ENCODE measurements around the gene RFLNA.

DNA sequence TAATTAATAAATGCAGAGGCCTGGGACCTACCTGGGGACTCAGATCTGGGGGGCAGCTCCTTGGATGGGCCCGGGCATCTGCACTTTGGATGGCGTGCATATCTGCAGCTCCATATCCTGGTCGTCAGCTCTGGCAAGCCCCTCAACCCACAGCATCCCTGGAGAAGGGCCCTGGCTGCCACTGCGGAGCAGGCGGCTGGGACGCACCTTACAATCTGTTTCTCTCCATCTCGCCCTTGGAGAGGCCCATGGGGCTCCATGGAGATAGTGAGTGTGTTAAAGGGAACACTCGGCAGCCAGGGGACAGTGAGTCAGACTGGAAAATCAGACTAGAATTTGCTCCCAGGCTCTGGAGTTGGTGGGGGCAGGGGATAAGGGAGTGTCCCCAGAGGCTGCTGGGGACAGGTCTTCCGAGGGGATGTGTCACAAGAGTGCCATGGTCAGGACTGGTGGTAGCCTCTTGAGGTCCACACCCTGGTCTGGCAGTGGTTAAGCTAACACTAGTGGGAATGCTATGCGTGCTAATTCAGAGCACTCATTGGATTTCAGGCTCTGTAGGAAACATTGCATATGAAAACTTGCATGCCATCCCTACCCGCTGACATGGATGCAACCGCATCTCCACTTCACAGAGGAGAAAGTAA is 21.5 kb downstream of the RFLNA start:
- TF ChIP-seq, protein P1, sequence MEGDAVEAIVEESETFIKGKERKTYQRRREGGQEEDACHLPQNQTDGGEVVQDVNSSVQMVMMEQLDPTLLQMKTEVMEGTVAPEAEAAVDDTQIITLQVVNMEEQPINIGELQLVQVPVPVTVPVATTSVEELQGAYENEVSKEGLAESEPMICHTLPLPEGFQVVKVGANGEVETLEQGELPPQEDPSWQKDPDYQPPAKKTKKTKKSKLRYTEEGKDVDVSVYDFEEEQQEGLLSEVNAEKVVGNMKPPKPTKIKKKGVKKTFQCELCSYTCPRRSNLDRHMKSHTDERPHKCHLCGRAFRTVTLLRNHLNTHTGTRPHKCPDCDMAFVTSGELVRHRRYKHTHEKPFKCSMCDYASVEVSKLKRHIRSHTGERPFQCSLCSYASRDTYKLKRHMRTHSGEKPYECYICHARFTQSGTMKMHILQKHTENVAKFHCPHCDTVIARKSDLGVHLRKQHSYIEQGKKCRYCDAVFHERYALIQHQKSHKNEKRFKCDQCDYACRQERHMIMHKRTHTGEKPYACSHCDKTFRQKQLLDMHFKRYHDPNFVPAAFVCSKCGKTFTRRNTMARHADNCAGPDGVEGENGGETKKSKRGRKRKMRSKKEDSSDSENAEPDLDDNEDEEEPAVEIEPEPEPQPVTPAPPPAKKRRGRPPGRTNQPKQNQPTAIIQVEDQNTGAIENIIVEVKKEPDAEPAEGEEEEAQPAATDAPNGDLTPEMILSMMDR (IDR thresholded peaks at IDR 0.05; ENCODE audit: poor library complexity, severe bottlenecking): no peak
- TF ChIP-seq TAF1 (IDR thresholded peaks at IDR 0.05; ENCODE audit: low read depth): no peak
- TF ChIP-seq EP300 (conservative IDR thresholded peaks at IDR 0.05; ENCODE audit: poor library complexity, severe bottlenecking): no peak
- TF ChIP-seq POLR2AphosphoS5 (IDR thresholded peaks at IDR 0.05): no peak
- no peak for TF ChIP-seq EZH2 (IDR thresholded peaks at IDR 0.05; ENCODE audit: borderline replicate concordance, insufficient read depth, low read length, poor library complexity, severe bottlenecking)
